Prostate gland (tissue), 2 donors: ENCODE data around the gene RNF217. TPM values are rescaled to one million over a fixed set of nuclear protein-coding genes. Genes with fewer than 3 reads are reported as not detected.
A peak's percentile ranks its signal among the peaks of the same experiment; 100 is the strongest.

Source experiments
- DNase-seq: peaks from one replicate; pipeline ENCODE4 v3.0.0-alpha.2; 2019; ENCODE audit warnings: low spot score
- H3K27ac ChIP-seq, 2 donors: fragments of 200-600 bp; sonication (generic); 2 replicates each; pipeline ENCODE4 v1.5.1; 2017 to 2019
- H3K27me3 ChIP-seq: fragments of 200-600 bp; sonication (generic); replicated peaks from 2 replicates; pipeline ENCODE4 v1.5.1; 2019; ENCODE audit not compliant: insufficient read depth
- H3K36me3 ChIP-seq, 2 donors: fragments of 200-600 bp; sonication (generic); 1 replicate in 1 of 2; 2 replicates in 1 of 2; pipeline versions ENCODE4 v1.5.1 to v1.8.1; 2017 to 2019
- H3K4me1 ChIP-seq: fragments of 200-600 bp; sonication (generic); replicated peaks from 2 replicates; pipeline ENCODE4 v1.5.1; 2019
- H3K4me3 ChIP-seq, 2 donors: fragments of 200-600 bp; sonication (generic); 2 replicates each; pipeline ENCODE4 v1.5.1; 2017 to 2019
- H3K9me3 ChIP-seq: fragments of 200-600 bp; sonication (generic); 2 replicates; pipeline ENCODE4 v1.5.1; 2017
- CTCF ChIP-seq, 4 experiments: fragments of 200-600 bp in 2 of 4; fragments of 450-650 bp in 2 of 4; sonication (generic) in 2 of 4; IDR thresholded peaks; 1 replicate in 3 of 4; 2 replicates in 1 of 4; pipeline ENCODE4 v1.5.1; 2016 to 2019; ENCODE audit warnings: antibody characterized with exemption in 4 of 4, mild to moderate bottlenecking in 2 of 4, moderate library complexity in 2 of 4
- POLR2A ChIP-seq: fragments of 450-650 bp; IDR thresholded peaks from one replicate; pipeline ENCODE4 v1.6.1; 2016; ENCODE audit warnings: antibody characterized with exemption, mild to moderate bottlenecking
- POLR2AphosphoS5 ChIP-seq: sonication (generic); formaldehyde crosslinking; IDR thresholded peaks from one replicate; pipeline ENCODE4 v1.6.1; 2017; ENCODE audit warnings: antibody characterized with exemption
- WGBS: methylation state at CpG from one replicate; pipeline ENCODE4 v1.1.5; 2018; 5-methylcytosine and 5-hydroxymethylcytosine counted together
- intact Hi-C: fragments of 100-400 bp; cut with DNase I; formaldehyde crosslinking; loops from one replicate; pipeline ENCODE4 v1.14.2; 2022
- total RNA-seq, 2 donors: library from RNA; depleted of rRNA; stranded (reverse); fragments of >200 nt; gene quantifications; one replicate each; pipeline ENCODE4 v1.1.0, GENCODE V29; 2016

Gene RNF217
- total RNA-seq, 2 donors from 2014 or later, result 12.1 to 24.3 TPM

- Histone ChIP-seq H3K36me3 (no peaks in the 10 kb centered on the region), H3K9me3 (no peaks in the 10 kb centered on the region), H3K27ac (no peak overlapping the region), H3K4me1 (no peaks in the 10 kb centered on the region), H3K27me3 (no peaks in the 10 kb centered on the region), H3K4me3 (no peak overlapping the region)
- DNase-seq, result no peak
- 99% methylated on average over 2 of the region's 2 CpGs for WGBS
- intact Hi-C loops, result no loop called here
- TF ChIP-seq POLR2AphosphoS5, result no peak
- no peak for TF ChIP-seq POLR2A
- TF ChIP-seq CTCF (IDR thresholded peaks at IDR 0.05), result no peak
Measured at GRCh38 chr6:125019281-125019680, 57.0 kb downstream of the RNF217 start.

GRCh38 chr6:125019918-125020317 is 57.7 kb downstream of the RNF217 start:
- Histone ChIP-seq H3K4me1 (no peaks in the 10 kb centered on the region), H3K27me3 (no peaks in the 10 kb centered on the region), H3K4me3 (no peak overlapping the region), H3K9me3 (no peaks in the 10 kb centered on the region), H3K27ac (no peak overlapping the region), H3K36me3 (no peaks in the 10 kb centered on the region)
- TF ChIP-seq POLR2AphosphoS5, result no peak
- TF ChIP-seq POLR2A, result no peak
- TF ChIP-seq CTCF (IDR thresholded peaks at IDR 0.05), result no peak
- no peak for DNase-seq
- 90% methylated on average over 6 of the region's 6 CpGs for WGBS
- intact Hi-C loops, result no loop called here

GRCh38 chr6:125020385-125020784 is 58.1 kb downstream of the RNF217 start:
- Histone ChIP-seq H3K27me3 (no peaks in the 10 kb centered on the region), H3K4me3 (no peak overlapping the region), H3K27ac (no peak overlapping the region), H3K36me3 (no peaks in the 10 kb centered on the region), H3K4me1 (no peaks in the 10 kb centered on the region), H3K9me3 (no peaks in the 10 kb centered on the region)
- intact Hi-C loops, result no loop called here
- WGBS, result 63% methylated on average over 4 of the region's 4 CpGs
- TF ChIP-seq POLR2AphosphoS5, result no peak
- TF ChIP-seq POLR2A, result no peak
- no peak for TF ChIP-seq CTCF (IDR thresholded peaks at IDR 0.05)
- no peak for DNase-seq

- no peaks in the 10 kb centered on the region for H3K36me3 ChIP-seq
- no peaks in the 10 kb centered on the region for H3K9me3 ChIP-seq
- DNase-seq, result no peak
- intact Hi-C loops, result no loop called here
- H3K4me3 ChIP-seq, result no peak overlapping the region
- no peak for TF ChIP-seq POLR2A
- no peak for TF ChIP-seq POLR2AphosphoS5
- H3K27ac ChIP-seq, result no peak overlapping the region
- 33% methylated on average over 1 of the region's 1 CpG for WGBS
- no peaks in the 10 kb centered on the region for H3K4me1 ChIP-seq
- H3K27me3 ChIP-seq, result no peaks in the 10 kb centered on the region
Measured at GRCh38 chr6:125022391-125022989, 60.3 kb downstream of the RNF217 start.

GRCh38 chr6:125025164-125025854 is 63.1 kb downstream of the RNF217 start:
- Histone ChIP-seq H3K27me3 (no peaks in the 10 kb centered on the region), H3K4me3 (no peak overlapping the region), H3K4me1 (no peaks in the 10 kb centered on the region), H3K27ac (no peak overlapping the region), H3K9me3 (no peaks in the 10 kb centered on the region), H3K36me3 (no peaks in the 10 kb centered on the region)
- no peak for DNase-seq
- TF ChIP-seq POLR2A (no peak), POLR2AphosphoS5 (peak; percentile 9)
- 18% methylated on average over 3 of the region's 3 CpGs for WGBS
- intact Hi-C loops, result no loop called here

GRCh38 chr6:125027287-125027686 is 65.0 kb downstream of the RNF217 start:
- Histone ChIP-seq H3K9me3 (no peaks in the 10 kb centered on the region), H3K27ac (no peak overlapping the region), H3K27me3 (no peaks in the 10 kb centered on the region), H3K4me1 (no peaks in the 10 kb centered on the region), H3K4me3 (no peak overlapping the region), H3K36me3 (no peaks in the 10 kb centered on the region)
- WGBS, result 65% methylated on average over 3 of the region's 3 CpGs
- DNase-seq, result no peak
- intact Hi-C loops, result no loop called here
- TF ChIP-seq CTCF (IDR thresholded peaks at IDR 0.05) (no peak), POLR2A (no peak), POLR2AphosphoS5 (no peak)
